Measurements from ENCODE around the gene RAPGEF4. TPM values are rescaled to one million over a fixed set of nuclear protein-coding genes. Genes with fewer than 3 reads are reported as not detected.

Gene RAPGEF4
- total RNA-seq (2013) = 0.13 TPM
- polyA plus RNA-seq (not detected), polyA minus RNA-seq (not detected in 2 replicates), total RNA-seq (0 to 5.4 (median 0.36) reads per million in 11 experiments)

- Mint-ChIP-seq H3K27ac (peak within 1 kb of the TSS in 1 of 7 donors; percentile 14), H3K4me3 (peak within 1 kb of the TSS; percentile 20 to 84), H3K36me3 (no peaks in the 10 kb centered on the region), H3K9me3 (peaks cover 0 to 13% (median 6%) of the 10 kb centered on the region in 7 donors), H3K27me3 (ENCODE audit: low read depth in 3 of 3) (peaks cover 45 to 67% (median 54%) of the 10 kb centered on the region in 3 donors), H3K4me1 (peaks cover 10% of the 10 kb centered on the region)
- no peaks in the 10 kb centered on the region for H3K79me2 ChIP-seq (ENCODE audit: insufficient read depth, low read length)
- no peak within 1 kb of the TSS for H3K27ac ChIP-seq (ENCODE audit: low read depth in 1 of 2, low read length in 2 of 2)
- WGBS (ENCODE audit: insufficient coverage) = under 1% methylated on average over 53 of the region's 95 CpGs
- no peak within 1 kb of the TSS for H3K9ac ChIP-seq (ENCODE audit: insufficient read depth, low read length, poor library complexity, severe bottlenecking)
- no peak within 1 kb of the TSS for H2AFZ ChIP-seq (ENCODE audit: insufficient read depth, low read depth, low read length, poor library complexity, severe bottlenecking)
- no peak for DNase-seq
- no peaks in the 10 kb centered on the region for H3K36me3 ChIP-seq (replicated peaks in 1 of 2; ENCODE audit: control insufficient read depth in 1 of 2, insufficient read depth in 2 of 2, low read length in 2 of 2)
- intact Hi-C loops (cut with micrococcal nuclease) = no loop called here
- peak within 1 kb of the TSS; percentile 34 for H3K4me2 ChIP-seq (replicated peaks; ENCODE audit: extremely low read depth, low read length, poor library complexity, severe bottlenecking)
- TF ChIP-seq, protein P1, sequence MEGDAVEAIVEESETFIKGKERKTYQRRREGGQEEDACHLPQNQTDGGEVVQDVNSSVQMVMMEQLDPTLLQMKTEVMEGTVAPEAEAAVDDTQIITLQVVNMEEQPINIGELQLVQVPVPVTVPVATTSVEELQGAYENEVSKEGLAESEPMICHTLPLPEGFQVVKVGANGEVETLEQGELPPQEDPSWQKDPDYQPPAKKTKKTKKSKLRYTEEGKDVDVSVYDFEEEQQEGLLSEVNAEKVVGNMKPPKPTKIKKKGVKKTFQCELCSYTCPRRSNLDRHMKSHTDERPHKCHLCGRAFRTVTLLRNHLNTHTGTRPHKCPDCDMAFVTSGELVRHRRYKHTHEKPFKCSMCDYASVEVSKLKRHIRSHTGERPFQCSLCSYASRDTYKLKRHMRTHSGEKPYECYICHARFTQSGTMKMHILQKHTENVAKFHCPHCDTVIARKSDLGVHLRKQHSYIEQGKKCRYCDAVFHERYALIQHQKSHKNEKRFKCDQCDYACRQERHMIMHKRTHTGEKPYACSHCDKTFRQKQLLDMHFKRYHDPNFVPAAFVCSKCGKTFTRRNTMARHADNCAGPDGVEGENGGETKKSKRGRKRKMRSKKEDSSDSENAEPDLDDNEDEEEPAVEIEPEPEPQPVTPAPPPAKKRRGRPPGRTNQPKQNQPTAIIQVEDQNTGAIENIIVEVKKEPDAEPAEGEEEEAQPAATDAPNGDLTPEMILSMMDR (IDR thresholded peaks at IDR 0.05) = no peak
- H3K27me3 ChIP-seq (ENCODE audit: control insufficient read depth in 2 of 2, insufficient read depth in 2 of 2, low read length in 2 of 2) = peaks cover 59 to 66% of the 10 kb centered on the region in 2 donors
- peaks cover 0 to 5% of the 10 kb centered on the region in 2 donors for H3K4me1 ChIP-seq (ENCODE audit: control insufficient read depth in 1 of 2, insufficient read depth in 2 of 2, low read length in 2 of 2)
- H3K9me3 ChIP-seq (replicated peaks in 1 of 2; ENCODE audit: control insufficient read depth in 1 of 2, insufficient read depth in 1 of 2, low read length in 2 of 2) = peaks cover 0 to 10% of the 10 kb centered on the region in 2 donors
- peak within 1 kb of the TSS in 1 of 3 experiments; percentile 14 for H3K4me3 ChIP-seq (replicated peaks in 1 of 3; ENCODE audit: low read depth in 2 of 3, low read length in 3 of 3)
- H4K20me1 ChIP-seq (ENCODE audit: insufficient read depth, low read length) = no peaks in the 10 kb centered on the region
These were observed at the start of gene RAPGEF4 for GRCh38 chr2:172735582-172736423. Gene RAPGEF4 (plus strand): TSS chr2:172735845. CDS start chr2:172735984, 139 bp downstream.

GRCh38 chr2:172693037-172693436, 42.6 kb upstream of the RAPGEF4 start:
- peaks cover 1 to 21% (median 11%) of the 10 kb centered on the region in 7 donors for H3K9me3 Mint-ChIP-seq
- Histone ChIP-seq H3K9me3 (replicated peaks in 1 of 2; ENCODE audit: control insufficient read depth in 1 of 2, insufficient read depth in 1 of 2, low read length in 2 of 2) (peaks cover 0 to 6% of the 10 kb centered on the region in 2 donors), H3K27ac (ENCODE audit: low read depth in 1 of 2, low read length in 2 of 2) (peak overlapping the region in 1 of 2 donors; percentile 70), H3K4me1 (ENCODE audit: control insufficient read depth in 1 of 2, insufficient read depth in 2 of 2, low read length in 2 of 2) (peaks cover 21 to 25% of the 10 kb centered on the region in 2 donors), H4K20me1 (ENCODE audit: insufficient read depth, low read length) (no peaks in the 10 kb centered on the region), H3K4me3 (replicated peaks in 1 of 3; ENCODE audit: low read depth in 2 of 3, low read length in 3 of 3) (peak overlapping the region in 1 of 3 experiments; percentile 50), H2AFZ (ENCODE audit: insufficient read depth, low read depth, low read length, poor library complexity, severe bottlenecking) (no peak overlapping the region), H3K9ac (ENCODE audit: insufficient read depth, low read length, poor library complexity, severe bottlenecking) (peak overlapping the region; percentile 37), H3K4me2 (replicated peaks; ENCODE audit: extremely low read depth, low read length, poor library complexity, severe bottlenecking) (peak overlapping the region; percentile 67), H3K27me3 (ENCODE audit: control insufficient read depth in 2 of 2, insufficient read depth in 2 of 2, low read length in 2 of 2) (no peaks in the 10 kb centered on the region), H3K36me3 (replicated peaks in 1 of 2; ENCODE audit: control insufficient read depth in 1 of 2, insufficient read depth in 2 of 2, low read length in 2 of 2) (no peaks in the 10 kb centered on the region), H3K79me2 (ENCODE audit: insufficient read depth, low read length) (no peaks in the 10 kb centered on the region)
- peaks cover 30% of the 10 kb centered on the region for H3K4me1 Mint-ChIP-seq
- peaks cover 0 to 3% (median 2%) of the 10 kb centered on the region in 3 donors for H3K27me3 Mint-ChIP-seq (ENCODE audit: low read depth in 3 of 3)
- DNase-seq = peak; percentile 54 to 90 (median 64)
- no peaks in the 10 kb centered on the region for H3K36me3 Mint-ChIP-seq
- TF ChIP-seq, protein P1 (IDR thresholded peaks at IDR 0.05) = no peak
- intact Hi-C loops (cut with micrococcal nuclease) = no loop called here
- peak overlapping the region; percentile 35 to 77 for H3K4me3 Mint-ChIP-seq
- WGBS (ENCODE audit: insufficient coverage) = no CpG with 5 or more reads among the region's 3 CpGs
- H3K27ac Mint-ChIP-seq = peak overlapping the region; percentile 2 to 93 (median 88)
